HG03469 (cell line): Measurements from ENCODE around the gene NT5C2.
"Not testable (repeated sequence)": the region's sequence is repeated elsewhere in the genome, so short reads cannot be mapped to it uniquely, and the experiment has no call there.

Experiments used
- ATAC-seq: cut with Tn5 transposase; IDR thresholded peaks from one replicate; pipeline ENCODE4 v1.9.1; 2021; ENCODE audit warnings: mild to moderate bottlenecking, moderate library complexity, moderate number of reproducible peaks; ENCODE audit not compliant: unreplicated experiment

NT5C2 gene

GRCh38 chr10:103167554-103167953, 25.5 kb downstream of the NT5C2 start:
- ATAC-seq: not testable (repeated sequence)

- no peak for ATAC-seq
Observed at GRCh38 chr10:103166523-103166922, 26.5 kb downstream of the NT5C2 start.

GRCh38 chr10:103163766-103164403, 29.2 kb downstream of the NT5C2 start:
- not testable (repeated sequence) for ATAC-seq

- ATAC-seq: no peak
Observed at GRCh38 chr10:103157246-103157645, 35.8 kb downstream of the NT5C2 start.

GRCh38 chr10:103155471-103156085, 37.5 kb downstream of the NT5C2 start:
- no peak for ATAC-seq

GRCh38 chr10:103154521-103155299, 38.4 kb downstream of the NT5C2 start:
- no peak for ATAC-seq

- ATAC-seq: no peak
Observed at GRCh38 chr10:103153302-103154197, 39.5 kb downstream of the NT5C2 start.

GRCh38 chr10:103149991-103150622, 43.0 kb downstream of the NT5C2 start:
- ATAC-seq: no peak

- no peak for ATAC-seq
Observed at GRCh38 chr10:103147645-103148044, 45.4 kb downstream of the NT5C2 start.

GRCh38 chr10:103145860-103146466, 47.1 kb downstream of the NT5C2 start:
- ATAC-seq: no peak

- ATAC-seq: no peak
Observed at GRCh38 chr10:103145046-103145445, 48.0 kb downstream of the NT5C2 start.

GRCh38 chr10:103144041-103144440, 49.0 kb downstream of the NT5C2 start:
- ATAC-seq: no peak

GRCh38 chr10:103143641-103144040, 49.4 kb downstream of the NT5C2 start:
- ATAC-seq: not testable (repeated sequence)

GRCh38 chr10:103141950-103142349, 51.1 kb downstream of the NT5C2 start:
- ATAC-seq: no peak

- no peak for ATAC-seq
Observed at GRCh38 chr10:103140469-103140868, 52.6 kb downstream of the NT5C2 start.

GRCh38 chr10:103139803-103140202, 53.3 kb downstream of the NT5C2 start:
- ATAC-seq: no peak

- not testable (repeated sequence) for ATAC-seq
Observed at GRCh38 chr10:103135168-103135567, 57.9 kb downstream of the NT5C2 start.

GRCh38 chr10:103130910-103131309, 62.2 kb downstream of the NT5C2 start:
- no peak for ATAC-seq

GRCh38 chr10:103130180-103130579, 62.9 kb downstream of the NT5C2 start:
- ATAC-seq: not testable (repeated sequence)

GRCh38 chr10:103127241-103127640, 65.8 kb downstream of the NT5C2 start:
- ATAC-seq: no peak
